ENCODE results near the gene PPFIBP2. TPM values are rescaled to one million over a fixed set of nuclear protein-coding genes. Genes with fewer than 3 reads are reported as not detected.

Gene PPFIBP2
- total RNA-seq, 1 experiment from 2014 or later = 13.9 TPM

DNA sequence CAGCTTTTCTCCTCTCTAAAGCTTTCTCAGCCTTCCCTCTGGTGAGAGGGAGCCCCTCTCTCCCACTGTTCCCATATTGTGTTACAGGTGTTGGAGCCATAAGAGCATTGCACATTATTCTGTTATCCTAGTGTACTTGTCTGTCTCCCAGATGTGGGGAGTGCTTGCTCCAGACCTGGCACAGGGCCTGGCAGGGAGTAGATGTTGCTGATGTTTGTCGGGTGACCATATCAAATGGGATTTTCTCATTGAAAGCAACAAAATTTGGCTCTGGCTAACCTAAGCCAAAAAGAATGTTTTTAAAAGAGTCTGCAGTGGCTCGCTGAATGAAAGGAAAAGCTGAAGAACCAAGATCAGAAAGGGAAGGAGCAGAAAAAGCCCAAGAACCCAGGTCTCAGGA is 118.4 kb downstream of the PPFIBP2 start:
- POLR2A ChIA-PET (ENCODE audit: unreplicated experiment) = no interaction called here
- no peaks in the 10 kb centered on the region for H3K4me1 ChIP-seq (replicated peaks; ENCODE audit: insufficient read depth)

DNA sequence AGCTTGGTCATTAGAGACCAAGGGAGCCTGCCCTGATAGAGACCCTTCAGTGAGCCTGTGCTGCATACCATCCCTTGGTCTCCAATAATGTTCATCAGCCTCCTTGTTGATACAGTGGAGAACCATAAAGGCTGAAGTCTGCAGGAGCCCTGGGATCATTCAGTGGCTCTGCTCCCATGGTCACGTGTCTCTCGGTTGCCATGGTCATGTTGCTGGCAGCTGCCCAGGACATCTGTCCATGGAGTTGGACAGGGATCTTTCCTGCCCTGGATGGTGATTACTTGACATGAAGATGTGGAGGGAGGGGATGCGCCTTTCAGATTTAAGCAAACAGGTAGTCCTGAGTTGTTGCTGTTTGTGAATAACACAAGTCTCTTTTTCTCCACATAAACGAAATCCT is 121.3 kb downstream of the PPFIBP2 start:
- Histone ChIP-seq H3K4me2 (no peak overlapping the region), H3K27ac (no peak overlapping the region), H2AFZ (no peak overlapping the region), H3K79me2 (ENCODE audit: low read depth) (no peaks in the 10 kb centered on the region), H3K36me3 (ENCODE audit: low read depth) (no peaks in the 10 kb centered on the region), H3K4me3 (no peak overlapping the region), H3K9me3 (ENCODE audit: insufficient read depth, low read depth) (no peaks in the 10 kb centered on the region), H3K4me1 (replicated peaks; ENCODE audit: insufficient read depth) (no peaks in the 10 kb centered on the region), H4K20me1 (ENCODE audit: insufficient read depth) (no peaks in the 10 kb centered on the region), H3K9me2 (ENCODE audit: insufficient read depth) (no peaks in the 10 kb centered on the region), H3F3A (ENCODE audit: insufficient read depth, low read depth) (no peaks in the 10 kb centered on the region), H3K27me3 (ENCODE audit: insufficient read depth, low read depth) (no peaks in the 10 kb centered on the region)
- no peak for DNase-seq
- CTCF ChIA-PET = no interaction called here
- intact Hi-C loops (cut with micrococcal nuclease; ENCODE audit: unreplicated experiment) = no loop called here
- POLR2A ChIA-PET (ENCODE audit: unreplicated experiment) = no interaction called here
- no TSS peak for BruUV-seq (replicated peaks)
- no peak for TF ChIP-seq EZH2 (IDR thresholded peaks at IDR 0.05; ENCODE audit: low read depth)
- TF ChIP-seq, protein P1, sequence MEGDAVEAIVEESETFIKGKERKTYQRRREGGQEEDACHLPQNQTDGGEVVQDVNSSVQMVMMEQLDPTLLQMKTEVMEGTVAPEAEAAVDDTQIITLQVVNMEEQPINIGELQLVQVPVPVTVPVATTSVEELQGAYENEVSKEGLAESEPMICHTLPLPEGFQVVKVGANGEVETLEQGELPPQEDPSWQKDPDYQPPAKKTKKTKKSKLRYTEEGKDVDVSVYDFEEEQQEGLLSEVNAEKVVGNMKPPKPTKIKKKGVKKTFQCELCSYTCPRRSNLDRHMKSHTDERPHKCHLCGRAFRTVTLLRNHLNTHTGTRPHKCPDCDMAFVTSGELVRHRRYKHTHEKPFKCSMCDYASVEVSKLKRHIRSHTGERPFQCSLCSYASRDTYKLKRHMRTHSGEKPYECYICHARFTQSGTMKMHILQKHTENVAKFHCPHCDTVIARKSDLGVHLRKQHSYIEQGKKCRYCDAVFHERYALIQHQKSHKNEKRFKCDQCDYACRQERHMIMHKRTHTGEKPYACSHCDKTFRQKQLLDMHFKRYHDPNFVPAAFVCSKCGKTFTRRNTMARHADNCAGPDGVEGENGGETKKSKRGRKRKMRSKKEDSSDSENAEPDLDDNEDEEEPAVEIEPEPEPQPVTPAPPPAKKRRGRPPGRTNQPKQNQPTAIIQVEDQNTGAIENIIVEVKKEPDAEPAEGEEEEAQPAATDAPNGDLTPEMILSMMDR (conservative IDR thresholded peaks at IDR 0.05) = no peak

More for the DNA sequence above, 118.4 kb downstream of the PPFIBP2 start:
- no peak overlapping the region for H3K27ac ChIP-seq
- no peak overlapping the region for H3K4me2 ChIP-seq
- no peaks in the 10 kb centered on the region for H4K20me1 ChIP-seq (ENCODE audit: insufficient read depth)
- no peaks in the 10 kb centered on the region for H3F3A ChIP-seq (ENCODE audit: insufficient read depth, low read depth)
- DNase-seq = no peak
- H3K36me3 ChIP-seq (ENCODE audit: low read depth) = no peaks in the 10 kb centered on the region
- no peaks in the 10 kb centered on the region for H3K9me3 ChIP-seq (ENCODE audit: insufficient read depth, low read depth)
- no peaks in the 10 kb centered on the region for H3K79me2 ChIP-seq (ENCODE audit: low read depth)
- intact Hi-C loops (cut with micrococcal nuclease; ENCODE audit: unreplicated experiment) = no loop called here
- no peak for TF ChIP-seq EZH2 (IDR thresholded peaks at IDR 0.05; ENCODE audit: low read depth)
- TF ChIP-seq, protein P1 (conservative IDR thresholded peaks at IDR 0.05) = no peak
- H3K4me3 ChIP-seq = no peak overlapping the region
- no peaks in the 10 kb centered on the region for H3K9me2 ChIP-seq (ENCODE audit: insufficient read depth)
- no peak overlapping the region for H2AFZ ChIP-seq
- no peaks in the 10 kb centered on the region for H3K27me3 ChIP-seq (ENCODE audit: insufficient read depth, low read depth)
- CTCF ChIA-PET = no interaction called here
- no TSS peak for BruUV-seq (replicated peaks)

DNA sequence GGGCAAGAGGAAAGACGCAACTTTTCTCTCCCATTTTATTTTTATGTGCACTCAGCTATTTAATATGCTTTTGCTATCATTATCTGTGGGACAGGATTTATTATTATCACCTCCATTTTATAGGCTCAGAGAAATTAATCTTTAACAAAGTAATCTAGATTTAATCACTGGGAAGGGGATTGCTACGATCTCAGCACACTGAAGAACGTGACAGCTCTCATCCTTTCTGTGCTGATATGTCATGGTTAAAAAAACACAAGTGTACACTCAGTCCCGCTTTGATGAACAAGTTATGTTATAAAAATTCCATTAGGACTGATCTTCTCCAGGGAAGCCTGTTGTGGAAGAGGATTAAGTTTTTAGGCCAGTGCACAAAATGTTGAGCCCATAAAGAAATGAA is 121.9 kb downstream of the PPFIBP2 start:
- Histone ChIP-seq H3K9me2 (ENCODE audit: insufficient read depth) (no peaks in the 10 kb centered on the region), H3K27me3 (ENCODE audit: insufficient read depth, low read depth) (no peaks in the 10 kb centered on the region), H3K79me2 (ENCODE audit: low read depth) (no peaks in the 10 kb centered on the region), H4K20me1 (ENCODE audit: insufficient read depth) (no peaks in the 10 kb centered on the region), H3K4me3 (no peak overlapping the region), H3K4me1 (replicated peaks; ENCODE audit: insufficient read depth) (no peaks in the 10 kb centered on the region), H3K27ac (no peak overlapping the region), H3K36me3 (ENCODE audit: low read depth) (no peaks in the 10 kb centered on the region), H2AFZ (no peak overlapping the region), H3K4me2 (no peak overlapping the region), H3F3A (ENCODE audit: insufficient read depth, low read depth) (no peaks in the 10 kb centered on the region), H3K9me3 (ENCODE audit: insufficient read depth, low read depth) (no peaks in the 10 kb centered on the region)
- BruUV-seq (replicated peaks) = no TSS peak
- no peak for DNase-seq
- TF ChIP-seq, protein P1 (conservative IDR thresholded peaks at IDR 0.05) = no peak
- TF ChIP-seq EZH2 (IDR thresholded peaks at IDR 0.05; ENCODE audit: low read depth) = no peak
- CTCF ChIA-PET = no interaction called here
- POLR2A ChIA-PET (ENCODE audit: unreplicated experiment) = no interaction called here
- intact Hi-C loops (cut with micrococcal nuclease; ENCODE audit: unreplicated experiment) = no loop called here
